RWPE2 (cell line): Measurements from ENCODE around the gene PNMA8A.

Experiments used
- ATAC-seq: fragments of 200-7000 bp; cut with Tn5 transposase; 3 replicates; pipeline ENCODE4 v1.9.1; 2021; ENCODE audit warnings: low read depth
- DNase-seq: peaks from one replicate; pipeline ENCODE4 v3.0.0-alpha.2; 2020; ENCODE audit warnings: low spot score
- H3K27ac ChIP-seq: fragments of 450-650 bp; 2 replicates; pipeline ENCODE4 v1.5.1; 2017; ENCODE audit warnings: mild to moderate bottlenecking; ENCODE audit not compliant: poor library complexity, severe bottlenecking
- H3K27me3 ChIP-seq: fragments of 250-450 bp; sonication (Bioruptor Pico); 2 replicates; pipeline ENCODE4 v1.5.1; 2021; ENCODE audit warnings: mild to moderate bottlenecking, moderate library complexity; ENCODE audit not compliant: insufficient read depth, poor library complexity, severe bottlenecking
- H3K36me3 ChIP-seq: fragments of 250-450 bp; sonication (Bioruptor Pico); 2 replicates; pipeline ENCODE4 v1.5.1; 2020; ENCODE audit warnings: low read depth, mild to moderate bottlenecking, moderate library complexity
- H3K4me1 ChIP-seq: fragments of 250-450 bp; sonication (Bioruptor Pico); 2 replicates; pipeline ENCODE4 v1.5.1; 2021; ENCODE audit warnings: mild to moderate bottlenecking, moderate library complexity; ENCODE audit not compliant: insufficient read depth, poor library complexity, severe bottlenecking
- H3K4me3 ChIP-seq: fragments of 250-450 bp; sonication (Bioruptor Pico); 2 replicates; pipeline ENCODE4 v1.5.1; 2021; ENCODE audit warnings: mild to moderate bottlenecking, moderate library complexity; ENCODE audit not compliant: severe bottlenecking
- H3K9me3 ChIP-seq: fragments of 250-450 bp; sonication (Bioruptor Pico); 2 replicates; pipeline ENCODE4 v1.5.1; 2021; ENCODE audit warnings: mild to moderate bottlenecking, moderate library complexity; ENCODE audit not compliant: severe bottlenecking
- TF ChIP-seq, protein P1 (sequence below): fragments of 450-650 bp; IDR thresholded peaks from one replicate; pipeline ENCODE4 v1.5.1; 2017; ENCODE audit warnings: mild to moderate bottlenecking, moderate library complexity; ENCODE audit not compliant: poor library complexity, severe bottlenecking

PNMA8A gene

DNA sequence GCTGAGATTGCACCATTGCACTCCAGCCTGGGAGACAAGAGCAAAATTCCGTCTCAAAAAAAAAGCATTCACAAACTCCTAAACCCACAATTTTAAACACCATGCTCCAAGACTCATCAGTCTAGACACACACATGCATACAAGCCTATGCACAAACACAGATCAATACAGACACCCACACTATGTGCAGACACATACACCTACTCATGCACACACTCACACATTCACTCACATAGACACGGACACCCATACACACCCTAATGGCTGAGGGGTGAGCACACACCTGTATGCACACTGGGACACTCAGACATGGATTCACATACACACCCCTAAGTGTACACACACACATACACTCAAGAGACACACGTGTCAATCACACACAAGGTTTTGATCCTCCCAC is 15.0 kb upstream of the PNMA8A start:
- no peak overlapping the region for H3K4me3 ChIP-seq
- H3K36me3 ChIP-seq, result no peaks in the 10 kb centered on the region
- no peaks in the 10 kb centered on the region for H3K4me1 ChIP-seq
- H3K27me3 ChIP-seq, result no peaks in the 10 kb centered on the region
- H3K9me3 ChIP-seq, result no peaks in the 10 kb centered on the region
- TF ChIP-seq, protein P1, sequence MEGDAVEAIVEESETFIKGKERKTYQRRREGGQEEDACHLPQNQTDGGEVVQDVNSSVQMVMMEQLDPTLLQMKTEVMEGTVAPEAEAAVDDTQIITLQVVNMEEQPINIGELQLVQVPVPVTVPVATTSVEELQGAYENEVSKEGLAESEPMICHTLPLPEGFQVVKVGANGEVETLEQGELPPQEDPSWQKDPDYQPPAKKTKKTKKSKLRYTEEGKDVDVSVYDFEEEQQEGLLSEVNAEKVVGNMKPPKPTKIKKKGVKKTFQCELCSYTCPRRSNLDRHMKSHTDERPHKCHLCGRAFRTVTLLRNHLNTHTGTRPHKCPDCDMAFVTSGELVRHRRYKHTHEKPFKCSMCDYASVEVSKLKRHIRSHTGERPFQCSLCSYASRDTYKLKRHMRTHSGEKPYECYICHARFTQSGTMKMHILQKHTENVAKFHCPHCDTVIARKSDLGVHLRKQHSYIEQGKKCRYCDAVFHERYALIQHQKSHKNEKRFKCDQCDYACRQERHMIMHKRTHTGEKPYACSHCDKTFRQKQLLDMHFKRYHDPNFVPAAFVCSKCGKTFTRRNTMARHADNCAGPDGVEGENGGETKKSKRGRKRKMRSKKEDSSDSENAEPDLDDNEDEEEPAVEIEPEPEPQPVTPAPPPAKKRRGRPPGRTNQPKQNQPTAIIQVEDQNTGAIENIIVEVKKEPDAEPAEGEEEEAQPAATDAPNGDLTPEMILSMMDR, result no peak
- ATAC-seq, result no peak
- DNase-seq, result no peak
- H3K27ac ChIP-seq, result no peak overlapping the region

DNA sequence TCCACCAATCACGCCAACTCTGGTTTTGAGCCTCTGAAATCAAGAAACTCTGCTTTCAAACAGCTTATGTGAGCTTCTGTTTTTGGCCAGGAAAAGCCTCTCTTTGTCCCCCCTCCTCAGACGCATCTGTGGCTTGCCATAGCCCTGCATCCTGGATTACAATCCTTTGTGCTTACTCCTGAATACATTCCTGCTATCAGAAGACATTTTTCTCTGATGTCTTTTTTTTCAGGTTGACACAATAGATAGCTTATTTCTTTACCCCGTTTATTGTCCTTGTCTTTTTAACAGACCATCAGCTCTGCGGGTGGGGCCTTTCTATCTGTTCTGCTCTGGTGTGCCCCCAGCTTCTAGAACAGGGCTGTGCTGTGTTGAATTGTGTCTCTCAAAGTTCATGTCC is 13.3 kb upstream of the PNMA8A start:
- H3K4me3 ChIP-seq, result no peak overlapping the region
- H3K27ac ChIP-seq, result no peak overlapping the region
- TF ChIP-seq, protein P1, result no peak
- DNase-seq, result no peak
- no peaks in the 10 kb centered on the region for H3K27me3 ChIP-seq
- no peak for ATAC-seq
- no peaks in the 10 kb centered on the region for H3K36me3 ChIP-seq
- no peaks in the 10 kb centered on the region for H3K9me3 ChIP-seq
- H3K4me1 ChIP-seq, result no peaks in the 10 kb centered on the region

DNA sequence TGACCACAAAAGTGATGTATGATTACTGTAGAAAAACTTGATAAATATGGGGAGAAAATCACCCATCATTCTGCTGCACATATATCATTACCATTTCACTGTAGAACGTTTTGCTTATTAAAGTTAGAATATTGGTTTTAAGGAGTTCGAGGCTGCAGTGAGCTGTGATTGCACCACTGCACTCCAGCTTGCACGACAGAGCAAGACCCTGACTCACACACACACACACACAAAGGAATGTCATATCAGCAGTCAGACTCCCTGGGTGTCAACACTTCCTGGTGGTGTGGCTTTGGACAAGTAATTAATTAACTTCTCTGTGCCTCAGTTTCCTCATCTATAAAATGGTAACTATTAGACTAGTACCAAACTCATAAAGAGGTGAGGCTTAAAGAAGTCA is 11.3 kb upstream of the PNMA8A start:
- no peak for ATAC-seq
- H3K27me3 ChIP-seq, result no peaks in the 10 kb centered on the region
- H3K27ac ChIP-seq, result no peak overlapping the region

GRCh38 chr19:46481947-46482346 is 10.6 kb upstream of the PNMA8A start:
- DNase-seq (no peak), ATAC-seq (no peak)
- no peaks in the 10 kb centered on the region for H3K27me3 ChIP-seq

More for the DNA sequence above, 11.3 kb upstream of the PNMA8A start:
- Histone ChIP-seq H3K4me3 (no peak overlapping the region), H3K9me3 (no peaks in the 10 kb centered on the region), H3K4me1 (no peaks in the 10 kb centered on the region), H3K36me3 (no peaks in the 10 kb centered on the region)
- TF ChIP-seq, protein P1, result no peak
- no peak for DNase-seq

GRCh38 chr19:46481223-46481848 is 10.0 kb upstream of the PNMA8A start:
- no peaks in the 10 kb centered on the region for H3K36me3 ChIP-seq
- TF ChIP-seq, protein P1, result no peak
- DNase-seq (no peak), ATAC-seq (no peak)
- H3K27ac ChIP-seq, result no peak overlapping the region
- no peaks in the 10 kb centered on the region for H3K9me3 ChIP-seq
- no peak overlapping the region for H3K4me3 ChIP-seq
- no peaks in the 10 kb centered on the region for H3K27me3 ChIP-seq
- no peaks in the 10 kb centered on the region for H3K4me1 ChIP-seq

More at GRCh38 chr19:46481947-46482346, 10.6 kb upstream of the PNMA8A start:
- Histone ChIP-seq H3K36me3 (no peaks in the 10 kb centered on the region), H3K4me3 (no peak overlapping the region), H3K9me3 (no peaks in the 10 kb centered on the region), H3K27ac (no peak overlapping the region), H3K4me1 (no peaks in the 10 kb centered on the region)
- TF ChIP-seq, protein P1, result no peak
